B cell (primary cell): ENCODE measurements around the gene CYB5B.

Experiments used
- CTCF ChIP-seq: fragments of 200-600 bp; IDR thresholded peaks from one replicate; pipeline ENCODE4 v1.8.0; 2022; ENCODE audit warnings: antibody characterized with exemption, mild to moderate bottlenecking
- EZH2 ChIP-seq: IDR thresholded peaks from 2 replicates; pipeline ENCODE4 v1.6.1; 2012; ENCODE audit warnings: borderline replicate concordance, low read depth, mild to moderate bottlenecking, moderate library complexity, low read length; ENCODE audit not compliant: insufficient read depth, poor library complexity, severe bottlenecking

GRCh38 chr16:69469807-69470561 is 45.6 kb downstream of the CYB5B start:
- TF ChIP-seq CTCF: no peak
- TF ChIP-seq EZH2: no peak
